DND-41 (cell line): ENCODE measurements around the gene TRAM2.

Source experiments
- CTCF ChIP-seq: IDR thresholded peaks from 2 replicates; pipeline ENCODE4 v1.5.1; 2012; ENCODE audit warnings: borderline replicate concordance, low read length, moderate library complexity, mild to moderate bottlenecking; ENCODE audit not compliant: poor library complexity, severe bottlenecking; ENCODE audit errors: extremely low read depth
- EZH2 ChIP-seq: IDR thresholded peaks from 3 replicates; pipeline ENCODE4 v1.6.1; 2012; ENCODE audit warnings: borderline replicate concordance, low read depth, mild to moderate bottlenecking, moderate library complexity, low read length, inconsistent platforms; ENCODE audit not compliant: severe bottlenecking

DNA sequence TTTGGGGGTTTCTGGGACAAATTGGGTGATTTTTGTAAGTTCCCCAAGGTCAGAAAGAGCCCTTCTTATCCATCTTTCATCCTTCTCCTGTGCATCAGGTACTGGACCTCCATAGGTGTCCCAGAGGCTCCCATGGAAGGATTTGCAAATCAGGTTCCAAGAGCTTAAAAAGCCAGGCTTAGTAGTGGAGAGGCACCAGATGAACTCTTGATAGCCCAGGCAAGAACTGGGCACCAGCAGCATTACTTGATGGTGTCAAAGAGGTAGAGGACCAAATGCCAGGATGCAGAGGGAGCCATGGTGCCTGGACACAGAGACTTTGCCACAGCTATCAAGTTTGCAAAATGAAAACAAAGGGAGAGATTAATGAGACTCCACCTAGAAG, 20.9 kb upstream of the TRAM2 start:
- no peak for TF ChIP-seq CTCF
- no peak for TF ChIP-seq EZH2
